Measurements from ENCODE around the gene PLEKHF1.
"Not testable (repeated sequence)": the region's sequence is repeated elsewhere in the genome, so short reads cannot be mapped to it uniquely, and the experiment has no call there.

PLEKHF1 gene

DNA sequence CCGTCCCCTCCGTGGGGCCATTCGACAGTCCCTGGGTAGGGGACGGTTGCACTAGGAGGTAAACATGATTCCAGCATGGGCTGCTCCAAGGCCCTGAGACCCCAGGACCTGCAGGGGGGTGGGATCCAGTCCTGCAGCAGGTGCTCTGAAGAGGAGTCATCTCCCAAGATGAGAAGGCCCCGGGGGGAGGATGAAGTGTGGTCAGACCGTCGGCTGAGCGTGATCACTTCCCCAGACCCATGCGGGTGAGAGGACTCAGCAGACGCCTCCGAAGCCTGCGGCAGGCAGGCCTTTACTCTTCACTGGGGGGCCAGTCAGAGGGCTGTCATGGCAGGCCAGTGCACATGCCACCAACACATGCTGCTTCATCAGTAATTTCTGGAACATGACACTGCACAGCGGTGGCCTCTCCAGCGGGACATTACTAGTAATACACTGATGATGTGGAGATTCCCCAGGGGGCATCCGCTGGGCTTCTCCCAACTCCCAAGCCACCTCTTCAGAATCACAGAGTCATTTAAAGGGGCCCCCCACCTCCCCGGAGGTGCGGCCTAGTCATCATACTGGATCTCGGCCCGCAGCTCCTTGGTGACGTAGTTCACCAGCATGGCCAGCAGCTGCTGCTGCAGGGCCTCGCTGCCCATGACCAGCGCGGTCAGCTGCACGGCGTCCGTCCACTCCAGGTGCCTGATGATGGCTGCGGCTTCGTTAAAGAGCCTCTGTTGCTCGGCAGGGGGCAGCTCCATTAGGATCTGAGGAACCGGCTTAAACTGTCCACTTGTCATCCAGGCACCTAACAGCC, 37.1 kb downstream of the PLEKHF1 start:
- DNase-seq (ENCODE audit: low read depth): no peak

DNA sequence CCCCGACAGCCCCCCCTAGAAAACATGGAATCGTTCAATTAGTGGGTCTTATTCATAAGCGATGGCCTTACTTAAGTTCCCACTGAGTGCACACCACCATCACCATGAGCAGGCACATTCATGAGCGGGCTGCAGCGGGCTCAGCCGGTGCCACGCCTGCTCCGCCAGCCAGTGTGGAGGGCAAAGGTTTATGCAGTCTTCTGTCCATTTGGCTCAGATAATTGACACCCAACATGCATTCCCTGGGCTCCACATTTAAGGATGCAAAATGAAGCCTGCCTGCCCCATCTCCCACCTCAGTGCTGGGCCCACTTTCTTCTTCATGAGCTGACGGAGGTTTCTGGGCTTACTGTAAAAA, 37.7 kb downstream of the PLEKHF1 start:
- DNase-seq (ENCODE audit: low read depth): no peak

DNA sequence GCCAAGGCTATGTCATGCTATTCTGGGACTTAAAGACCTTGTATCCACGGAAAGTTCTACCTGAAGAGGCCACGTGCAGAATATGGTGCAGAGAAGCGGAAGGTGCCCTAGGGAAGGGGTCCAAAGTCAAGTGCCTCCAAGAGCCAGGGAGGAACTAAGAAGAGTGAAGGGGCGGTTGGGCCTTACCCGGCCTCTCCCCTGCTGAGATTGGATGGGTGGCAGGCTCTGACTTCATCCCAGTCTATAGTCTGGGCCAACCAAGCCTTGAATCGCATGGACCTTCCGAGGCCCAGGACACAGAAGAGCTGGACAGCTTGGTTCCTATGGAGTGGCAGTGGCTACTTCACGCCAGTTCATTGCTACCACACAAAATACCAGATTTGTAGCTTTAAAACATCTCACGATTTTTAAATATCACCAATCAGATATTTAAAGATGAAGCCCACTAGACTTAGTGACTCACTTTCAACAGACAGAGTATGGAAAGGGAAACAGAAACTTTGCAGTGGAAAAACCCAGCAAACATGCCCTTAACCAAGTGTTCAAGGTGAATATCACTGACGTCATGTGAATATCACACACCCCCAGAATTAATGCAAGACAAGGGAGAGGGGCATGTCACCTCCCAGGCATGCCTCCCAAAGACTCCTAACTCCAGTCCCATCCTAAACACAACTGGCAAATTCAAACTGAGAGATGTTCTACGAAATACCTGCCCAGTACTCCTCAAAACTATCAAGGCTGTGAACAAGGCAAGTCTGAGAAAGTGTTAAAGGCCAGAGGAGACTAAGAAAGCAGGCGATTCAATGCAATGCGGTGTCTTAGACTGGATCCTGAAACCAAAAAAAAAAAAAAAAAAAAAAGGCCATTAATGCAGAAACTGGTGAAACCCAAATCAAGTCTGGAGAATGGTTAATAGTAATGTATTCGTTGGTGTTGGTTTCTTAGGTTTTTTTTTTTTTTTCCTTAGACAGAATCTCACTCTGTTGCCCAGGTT, 39.6 kb downstream of the PLEKHF1 start:
- no peak for DNase-seq (ENCODE audit: low read depth)

DNA sequence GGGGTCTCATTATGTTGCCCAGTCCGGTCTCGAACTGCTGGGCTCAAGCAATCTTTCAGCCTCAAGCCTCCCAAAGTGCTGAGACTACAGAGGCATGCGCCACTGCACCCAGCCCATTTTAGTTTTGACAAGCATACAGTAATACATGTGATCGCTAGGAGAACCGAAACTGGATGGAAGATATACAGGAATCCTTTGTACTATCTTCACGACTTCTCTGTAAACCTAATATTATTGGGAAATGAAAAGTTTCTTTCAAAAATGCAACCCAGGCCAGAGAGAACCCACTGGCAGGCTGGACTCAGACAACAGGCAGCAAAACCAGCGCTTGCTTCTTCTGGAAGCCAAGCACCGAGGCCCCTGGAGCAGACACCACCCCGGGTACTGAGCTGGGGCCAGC, 40.4 kb downstream of the PLEKHF1 start:
- DNase-seq (ENCODE audit: low read depth): no peak

DNA sequence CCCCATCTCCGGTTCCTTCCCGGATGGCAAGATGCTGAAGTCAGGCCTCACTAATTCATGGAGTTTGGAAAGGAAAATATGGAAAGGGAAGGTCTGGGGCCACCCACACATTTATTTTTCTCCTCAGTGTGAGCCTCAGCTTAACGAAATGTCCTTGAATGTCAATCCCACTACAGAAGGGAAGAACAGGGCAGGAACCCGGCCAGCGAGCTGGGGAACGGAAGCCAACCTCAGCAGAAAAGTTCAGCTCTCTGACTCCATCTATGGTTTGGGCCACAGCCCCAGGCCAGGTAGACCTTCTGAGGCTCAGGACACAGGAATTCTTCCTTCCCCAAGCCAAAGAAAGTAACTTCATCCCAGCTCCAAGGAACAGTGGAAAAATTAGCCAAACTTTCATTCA, 41.4 kb downstream of the PLEKHF1 start:
- DNase-seq (ENCODE audit: low read depth): no peak

DNA sequence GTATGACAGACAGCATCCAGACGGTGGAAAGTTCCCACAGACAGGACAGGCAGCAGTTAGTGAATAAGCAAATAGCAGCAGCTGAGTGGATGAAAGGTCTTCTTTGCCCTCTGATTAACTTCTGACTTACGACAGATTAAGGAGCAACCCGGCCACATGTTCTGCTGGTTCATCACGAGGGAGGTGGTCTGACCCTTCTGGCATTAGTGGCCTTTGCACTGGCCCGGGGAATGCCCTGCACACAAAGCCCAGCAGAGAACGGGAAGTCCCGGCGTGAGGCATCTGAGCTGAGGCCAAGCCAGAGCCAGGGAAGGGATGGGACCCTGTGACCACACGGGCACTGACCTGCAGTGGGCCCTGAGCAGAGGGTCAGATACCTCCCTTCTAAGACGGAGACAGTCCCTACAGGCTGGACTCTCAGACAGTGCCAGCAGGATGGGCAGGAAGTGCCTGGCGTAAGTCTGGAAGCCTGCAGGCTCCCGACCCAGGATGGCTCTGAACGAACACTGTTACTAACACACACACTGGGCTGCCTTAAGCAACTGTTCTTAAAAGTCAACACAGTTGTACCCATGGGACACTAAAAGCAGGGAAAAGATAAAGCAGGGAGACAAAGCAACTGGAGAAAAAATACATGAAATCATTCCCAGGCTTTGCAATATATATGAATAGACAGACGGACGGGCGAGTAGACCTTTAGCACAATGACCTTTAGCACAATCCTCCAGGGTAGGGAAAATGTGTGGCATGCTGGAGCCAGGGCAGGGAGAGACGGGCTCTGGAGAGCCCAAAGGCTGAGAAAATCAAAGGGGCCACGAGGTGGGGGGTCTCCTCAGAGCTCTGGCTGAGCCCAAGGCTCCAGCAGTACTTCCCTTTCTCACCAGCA, 43.5 kb downstream of the PLEKHF1 start:
- no peak for DNase-seq (ENCODE audit: low read depth)

DNA sequence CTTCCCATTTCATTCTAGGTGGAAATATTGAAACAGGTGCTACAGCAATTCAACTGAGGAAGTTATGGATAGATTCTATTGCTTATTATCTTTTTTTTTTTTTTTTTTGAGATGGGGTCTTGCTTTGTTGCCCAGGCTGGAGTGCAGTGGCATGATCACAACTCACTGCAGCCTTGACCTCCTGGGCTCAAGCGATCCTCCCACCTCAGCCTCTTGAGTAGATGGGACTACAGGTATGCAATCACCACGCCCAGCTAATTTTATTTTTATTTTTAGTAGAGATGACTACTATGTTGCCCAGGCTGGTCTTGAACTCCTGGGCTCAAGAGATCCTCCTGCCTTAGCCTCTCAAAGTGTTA, 44.2 kb downstream of the PLEKHF1 start:
- not testable (repeated sequence) for DNase-seq (ENCODE audit: low read depth)

DNA sequence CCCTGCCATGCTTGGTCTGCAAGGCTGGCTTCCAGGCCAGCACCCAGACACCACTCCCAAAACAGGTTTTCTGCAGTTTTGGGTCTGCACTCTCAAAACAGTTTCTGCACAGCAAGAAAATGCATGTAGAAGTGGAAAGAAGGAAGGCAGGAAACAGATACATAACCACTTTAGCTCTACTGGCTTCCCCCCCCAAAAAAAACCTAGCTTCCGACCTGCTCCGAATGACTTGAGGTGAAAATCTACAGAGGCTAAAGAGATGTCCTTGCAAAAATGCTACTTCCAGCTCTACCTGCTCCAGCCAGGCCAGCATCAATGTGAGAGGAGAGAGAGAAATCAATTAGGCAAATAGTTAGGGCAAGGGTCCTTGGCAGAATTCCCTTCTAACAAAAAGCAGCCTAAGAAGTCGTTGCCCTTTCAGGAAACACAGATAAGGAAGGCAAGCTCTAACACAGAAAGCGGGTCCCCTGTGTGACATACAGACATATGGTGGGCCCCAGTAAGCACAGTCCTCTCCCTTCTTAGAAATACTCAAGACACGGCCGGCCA, 46.4 kb downstream of the PLEKHF1 start:
- no peak for DNase-seq (ENCODE audit: low read depth)

DNA sequence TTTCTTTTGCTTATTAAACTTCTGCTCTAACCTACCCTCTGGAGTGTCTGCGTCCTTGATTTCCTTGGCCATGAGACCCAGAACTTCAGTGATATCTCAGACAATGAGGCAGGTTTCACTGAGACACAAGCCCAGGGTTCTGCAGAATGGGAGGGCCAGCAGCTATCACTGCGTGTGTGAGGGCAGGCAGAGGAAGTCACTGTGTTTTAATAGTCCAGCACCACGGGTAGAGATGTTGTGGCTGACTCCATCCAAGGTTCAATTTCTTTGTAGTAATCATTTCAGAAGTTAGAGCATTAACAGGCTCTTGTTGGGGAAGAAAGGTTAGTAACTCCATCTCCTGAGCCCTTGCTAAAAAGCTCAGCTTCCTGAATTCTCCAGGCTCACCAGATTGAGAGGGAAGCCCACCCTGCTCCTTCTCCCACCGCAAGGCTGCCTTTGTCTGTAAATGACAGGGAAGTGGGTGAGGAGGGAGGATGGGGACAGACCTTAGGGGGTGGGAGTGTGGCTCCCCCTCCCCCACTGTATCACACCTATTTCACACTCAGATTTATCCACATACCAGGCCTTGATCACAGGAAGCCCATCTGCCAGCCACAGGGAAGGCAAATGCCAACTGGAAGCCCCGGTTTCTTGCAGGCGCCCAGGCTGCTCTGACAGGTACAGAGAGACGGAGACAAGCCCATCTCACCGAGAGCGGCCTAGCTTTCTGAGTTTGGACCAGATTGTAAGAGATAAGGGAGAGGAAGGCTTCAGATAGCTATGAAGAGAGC, 47.7 kb downstream of the PLEKHF1 start:
- no peak for DNase-seq (ENCODE audit: low read depth)

DNA sequence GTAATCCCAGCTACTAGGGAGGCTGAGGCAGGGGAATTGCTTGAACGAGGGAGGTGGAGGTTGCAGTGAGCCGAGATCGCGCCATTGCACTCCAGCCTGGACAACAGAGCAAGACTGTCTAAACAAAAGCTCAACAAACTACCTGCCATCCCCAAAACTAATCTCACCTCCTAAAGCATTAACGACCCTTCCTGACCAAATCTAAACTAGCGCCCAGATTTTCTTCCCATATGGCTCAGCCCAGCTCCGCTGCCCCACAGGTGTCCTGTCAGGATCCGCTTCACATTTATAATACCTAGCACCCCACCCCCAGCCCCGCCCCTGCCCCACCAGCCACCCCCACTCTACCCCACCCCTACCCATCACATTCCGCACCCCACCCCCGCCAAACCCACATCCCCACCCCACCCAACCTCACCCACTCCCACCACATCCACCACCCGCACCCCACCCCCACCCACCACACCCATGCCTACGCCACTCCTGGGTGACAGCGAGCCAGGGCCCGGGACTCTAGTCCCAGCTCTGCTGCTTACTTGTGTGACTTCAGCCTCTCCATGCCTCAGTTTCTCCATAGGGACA, 49.2 kb downstream of the PLEKHF1 start:
- no peak for DNase-seq (ENCODE audit: low read depth)

DNA sequence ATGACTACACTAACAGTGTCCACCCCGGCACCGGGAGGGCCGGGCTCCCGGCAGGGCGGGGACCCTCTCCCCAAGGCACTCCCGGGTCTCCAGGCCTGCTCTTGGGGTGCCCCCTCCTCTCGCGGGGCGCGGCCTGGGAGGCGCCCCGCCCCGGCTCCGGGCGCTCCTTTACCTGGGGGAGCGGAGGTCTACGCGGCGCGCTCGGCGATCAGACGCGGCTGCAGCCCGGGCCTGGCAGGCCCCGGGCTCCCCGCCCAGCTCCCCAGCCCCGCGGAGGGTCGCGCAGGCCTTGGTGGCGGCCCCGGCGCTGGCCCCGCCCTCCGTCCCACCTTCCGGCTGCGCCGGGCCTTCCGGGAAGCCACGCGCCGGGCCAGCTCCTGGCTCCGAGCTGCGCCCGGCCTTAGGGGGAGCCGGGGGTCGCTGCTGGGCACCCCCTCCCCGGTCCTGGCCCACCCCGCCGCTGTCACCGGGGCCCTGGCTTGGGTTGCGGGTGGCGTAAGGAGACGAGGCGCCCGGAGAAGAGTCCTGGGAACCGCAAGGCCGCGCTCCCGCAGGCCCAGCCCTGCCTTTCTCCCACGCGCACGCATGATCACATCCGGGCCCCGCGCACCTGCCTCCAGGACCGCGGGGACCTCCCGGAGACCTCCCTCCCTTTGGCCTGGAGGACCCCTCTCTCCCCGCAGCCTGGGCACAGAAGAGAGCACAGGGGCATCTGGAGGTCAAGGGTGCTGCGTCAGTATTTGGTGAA, 49.9 kb downstream of the PLEKHF1 start, which contains the start of gene C19orf12:
Gene C19orf12, minus strand, starts transcription at position 309 of the 748 bp plus-strand sequence. CDS start 6,848 bp downstream, outside the sequence.
- DNase-seq (ENCODE audit: low read depth): peak; percentile 38

DNA sequence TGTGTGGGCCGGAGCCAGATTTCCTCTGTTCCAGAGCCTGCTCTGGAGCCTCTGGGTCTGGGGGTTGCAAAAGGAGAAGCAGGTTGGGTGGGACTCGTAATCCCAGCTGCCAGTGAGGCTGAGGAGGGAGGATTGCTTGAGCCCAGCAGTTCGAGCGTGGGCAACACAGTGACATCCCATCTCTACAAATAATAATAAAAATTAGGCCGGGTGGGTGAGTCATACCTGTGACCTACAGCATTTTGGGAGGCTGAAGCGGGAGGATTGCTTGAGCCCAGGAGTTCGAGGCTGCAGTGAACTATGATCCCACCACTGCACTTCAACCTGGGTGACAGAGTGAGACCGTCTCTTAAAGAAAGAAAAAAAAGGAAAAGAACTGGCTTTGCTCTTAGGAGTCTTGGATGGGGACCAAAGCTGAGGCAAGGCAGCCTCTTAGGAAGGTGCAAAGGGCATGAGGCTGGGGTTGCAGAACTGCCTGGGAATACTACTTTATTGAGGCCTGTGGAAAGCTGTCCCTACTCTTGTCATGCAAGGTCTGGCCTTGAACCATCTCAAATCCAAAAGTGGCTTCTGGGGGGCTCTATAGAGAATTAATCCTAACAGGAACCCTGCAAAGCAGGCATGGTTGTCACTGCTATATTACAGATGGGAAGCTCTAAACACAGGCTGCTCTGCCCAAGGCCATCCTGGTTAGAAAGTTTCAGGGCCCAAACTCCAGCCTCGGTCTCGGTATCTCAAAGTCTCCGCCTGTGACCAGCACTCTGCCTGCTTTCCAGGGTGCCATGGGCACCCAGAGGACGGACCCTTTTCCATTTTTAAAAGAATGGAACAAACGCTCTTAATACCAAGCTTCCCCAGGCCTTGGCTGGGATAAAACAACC, 50.7 kb downstream of the PLEKHF1 start:
- DNase-seq (ENCODE audit: low read depth): no peak

DNA sequence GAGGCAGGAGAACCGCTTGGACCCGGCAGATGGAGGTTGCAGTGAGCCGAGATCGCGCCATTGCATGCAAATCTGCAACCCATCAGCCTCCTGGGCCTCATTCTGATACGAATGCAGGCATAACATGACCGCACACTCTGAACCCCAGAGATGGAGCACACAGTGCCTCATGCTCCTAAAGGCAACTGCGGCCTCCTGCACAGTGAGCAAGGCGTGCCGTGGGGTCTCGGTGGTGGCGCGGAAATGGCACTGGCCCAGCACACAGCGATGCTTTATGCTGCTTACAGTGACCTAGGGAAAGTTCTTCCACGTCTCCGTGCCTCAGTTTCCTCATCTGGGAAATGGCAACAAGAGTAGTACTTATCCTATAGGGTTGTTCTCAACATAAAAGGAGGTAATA, 51.8 kb downstream of the PLEKHF1 start:
- DNase-seq (ENCODE audit: low read depth): no peak

DNA sequence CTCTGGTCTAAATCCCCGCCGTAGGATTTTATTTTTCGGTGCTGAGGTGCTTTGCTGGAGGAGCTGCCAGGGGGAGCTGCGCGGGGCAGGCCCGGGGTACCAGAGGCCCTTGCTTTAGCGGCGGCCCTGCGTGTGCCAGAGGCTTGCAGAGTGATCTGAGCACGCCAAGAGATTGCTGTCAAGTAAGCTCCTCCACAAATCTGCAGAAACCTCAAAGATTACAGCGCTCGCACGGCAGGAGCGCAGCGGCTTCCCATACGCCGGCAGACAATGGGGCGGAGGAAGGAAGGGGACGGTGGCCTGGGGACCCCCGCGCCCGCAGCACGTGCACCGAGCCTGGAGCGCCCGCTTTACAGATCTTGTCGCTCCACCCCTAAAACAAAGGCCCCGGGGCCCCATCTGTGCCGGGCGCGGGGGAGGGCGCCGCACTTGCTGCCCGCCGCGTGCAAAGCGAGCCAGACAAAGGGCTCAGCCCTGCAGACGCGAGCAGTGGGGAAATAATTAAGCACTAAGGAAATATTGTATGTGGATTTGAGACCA, 58.9 kb downstream of the PLEKHF1 start:
- DNase-seq (ENCODE audit: low read depth): no peak

DNA sequence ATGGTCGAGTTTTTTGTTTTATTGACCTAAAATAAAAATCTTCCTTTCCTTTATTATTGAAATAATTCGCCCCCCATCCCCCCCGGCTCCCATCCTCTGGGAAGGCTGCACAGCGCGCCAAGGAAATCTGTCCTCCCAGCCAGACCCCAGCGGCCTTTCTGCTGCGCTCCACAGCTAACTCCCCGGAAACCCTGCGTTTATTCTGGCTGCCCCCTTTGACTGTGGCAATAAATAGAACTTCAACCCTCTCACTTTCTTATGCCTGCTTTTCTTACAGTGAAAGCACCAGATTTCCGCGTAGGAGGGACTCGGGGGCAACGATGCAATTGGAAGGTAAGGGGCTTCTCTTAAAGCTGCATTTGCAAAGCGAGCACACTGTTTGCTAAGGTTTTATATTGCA, 59.5 kb downstream of the PLEKHF1 start:
- no peak for DNase-seq (ENCODE audit: low read depth)

Data from stimulated activated CD8-positive, alpha-beta memory T cell treated with anti-CD3 and anti-CD28 coated beads, Interleukin-15, amount 100 ng/mL, for 24 hours (primary cell).